Heart left ventricle (tissue), 13 donors: Measurements from ENCODE around the gene ANAPC1.
"Not testable (repeated sequence)": the region's sequence is repeated elsewhere in the genome, so short reads cannot be mapped to it uniquely, and the experiment has no call there.

Experiments
- CTCF ChIP-seq, 12 donors: fragments of 200-600 bp; sonication (generic) in 4 of 12; IDR thresholded peaks; one replicate each; pipeline versions ENCODE4 v1.5.0 to v1.8.0; 2018 to 2022; ENCODE audit warnings: antibody characterized with exemption in 12 of 12, mild to moderate bottlenecking in 5 of 12
- POLR2A ChIP-seq, 2 donors: fragments of 450-650 bp; IDR thresholded peaks; one replicate each; pipeline ENCODE4 v1.6.1; 2017; ENCODE audit warnings: antibody characterized with exemption in 2 of 2, mild to moderate bottlenecking in 2 of 2, moderate library complexity in 2 of 2
- donor health status: ischemic (EF 13 %, LVEDD 7.1; RV severe dilation, severe dysfunction).
- donor health status: DM: no; HTN: yes; CAD: no.
- donor health status: DM: no; HTN: no; CAD: no.
- donor health status: ischemic (EF 25% LVEDD 6.9; RV normal size, moderate dysfunction).
- donor health status: ischemic (EF 25% LVEDD 5.7; RV mildly dilated, moderate dysfunction).
- donor health status: ischemic (EF 35%, LVEDD 5.7; RV mildly dilated, moderate dysfunction).
- donor health status: nonischemic (EF 11% LVEDD 7.7; RV severe dilation, severe dysfunction).
- donor health status: DM: yes; HTN: yes; CAD: no.
- donor health status: PGD.
- donor health status: ischemic (EF 29% LVEDD 5.4; RV normal size, mild dysfunction).
- donor health status: nonischemic (EF 23%, LVEDD 6.1; RV moderate dilation, normal function).

- not testable (repeated sequence) for TF ChIP-seq CTCF, POLR2A (IDR thresholded peaks at IDR 0.05)
These were observed 101.8 kb downstream of the ANAPC1 start for GRCh38 chr2:111782195-111782594.
